ENCODE measurements around the gene KIAA0513.
A peak's percentile ranks its signal among the peaks of the same experiment; 100 is the strongest.

KIAA0513 gene

DNA sequence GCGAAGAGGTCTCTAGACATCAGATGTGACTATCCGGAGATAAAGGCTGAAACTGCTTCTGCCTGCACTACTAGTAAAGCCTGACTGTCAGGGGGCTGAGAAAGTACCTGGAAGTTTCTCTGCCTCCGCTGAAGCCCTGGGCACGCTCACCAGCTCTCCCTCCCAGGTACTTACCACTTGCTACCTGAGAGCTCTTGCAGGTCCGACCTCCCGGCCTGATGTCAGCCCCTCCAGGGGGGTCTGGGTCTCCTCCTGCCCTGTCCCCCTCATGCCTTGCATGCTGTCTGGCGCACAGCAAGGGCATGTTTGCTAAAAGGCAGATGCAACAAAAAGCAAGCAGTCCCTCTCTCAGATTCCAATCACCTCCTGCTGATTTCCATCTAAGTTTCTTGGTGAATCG, 33.7 kb upstream of the KIAA0513 start:
- no peak overlapping the region for H3K4me3 ChIP-seq (ENCODE audit: low read depth, low read length)
- H3K9me3 ChIP-seq (ENCODE audit: control insufficient read depth, insufficient read depth, low read length) = no peaks in the 10 kb centered on the region
- no peak overlapping the region for H3K9ac ChIP-seq (ENCODE audit: low read depth, low read length)
- peaks cover 49% of the 10 kb centered on the region for H3K36me3 ChIP-seq (ENCODE audit: control insufficient read depth, insufficient read depth, low read length)
- H3K27ac ChIP-seq (ENCODE audit: low read depth, low read length) = peak overlapping the region; percentile 40
- no peaks in the 10 kb centered on the region for H3K27me3 ChIP-seq (ENCODE audit: control insufficient read depth, insufficient read depth, low read length)
- no peaks in the 10 kb centered on the region for H3K4me1 ChIP-seq (ENCODE audit: control insufficient read depth, insufficient read depth, low read length)

DNA sequence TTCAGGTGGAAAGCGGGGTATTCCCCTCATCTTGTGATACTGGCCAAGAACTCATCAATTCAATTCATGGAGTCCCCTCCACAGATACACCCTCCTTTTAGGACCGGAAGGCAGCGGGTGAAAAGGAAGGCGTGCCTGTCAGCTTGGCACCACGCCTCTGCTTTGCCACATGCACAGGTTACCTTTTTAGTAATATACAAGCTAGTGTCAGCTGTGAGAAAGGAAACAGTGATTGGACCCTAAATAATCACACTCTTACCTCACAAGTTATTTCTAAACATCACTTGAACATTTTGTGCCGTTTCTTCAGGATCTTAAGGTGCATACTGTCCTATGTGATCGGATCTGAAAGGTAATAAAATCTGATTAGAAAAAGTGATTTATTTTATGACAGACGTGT, 31.9 kb upstream of the KIAA0513 start:
- Histone ChIP-seq H3K36me3 (ENCODE audit: control insufficient read depth, insufficient read depth, low read length) (peaks cover 35% of the 10 kb centered on the region), H3K9me3 (ENCODE audit: control insufficient read depth, insufficient read depth, low read length) (no peaks in the 10 kb centered on the region), H3K9ac (ENCODE audit: low read depth, low read length) (no peak overlapping the region), H3K27ac (ENCODE audit: low read depth, low read length) (no peak overlapping the region), H3K4me1 (ENCODE audit: control insufficient read depth, insufficient read depth, low read length) (no peaks in the 10 kb centered on the region), H3K4me3 (ENCODE audit: low read depth, low read length) (no peak overlapping the region), H3K27me3 (ENCODE audit: control insufficient read depth, insufficient read depth, low read length) (no peaks in the 10 kb centered on the region)

GRCh38 chr16:84996365-84996764, 31.2 kb upstream of the KIAA0513 start:
- no peaks in the 10 kb centered on the region for H3K9me3 ChIP-seq (ENCODE audit: control insufficient read depth, insufficient read depth, low read length)
- H3K4me1 ChIP-seq (ENCODE audit: control insufficient read depth, insufficient read depth, low read length) = no peaks in the 10 kb centered on the region
- no peak overlapping the region for H3K9ac ChIP-seq (ENCODE audit: low read depth, low read length)
- H3K27ac ChIP-seq (ENCODE audit: low read depth, low read length) = no peak overlapping the region
- no peaks in the 10 kb centered on the region for H3K27me3 ChIP-seq (ENCODE audit: control insufficient read depth, insufficient read depth, low read length)
- peaks cover 32% of the 10 kb centered on the region for H3K36me3 ChIP-seq (ENCODE audit: control insufficient read depth, insufficient read depth, low read length)
- H3K4me3 ChIP-seq (ENCODE audit: low read depth, low read length) = no peak overlapping the region

DNA sequence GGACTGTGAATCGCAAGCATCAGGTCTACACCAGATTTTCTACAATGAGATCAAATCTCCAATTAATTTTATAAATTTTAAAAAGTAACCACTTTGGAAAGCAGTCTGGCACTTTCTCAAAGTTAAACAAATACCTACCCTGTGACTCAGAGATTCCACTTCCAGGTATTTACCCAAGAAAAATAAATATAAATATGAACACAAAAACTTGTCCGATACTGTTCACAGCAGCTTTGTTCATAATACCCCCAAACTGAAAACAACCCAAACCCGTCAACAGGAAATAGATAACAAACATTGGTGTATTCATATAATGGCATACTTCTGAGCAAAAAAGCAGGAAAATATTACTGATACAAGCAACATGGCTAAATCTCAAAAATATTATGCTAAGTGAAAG, 28.4 kb upstream of the KIAA0513 start:
- no peak overlapping the region for H3K4me3 ChIP-seq (ENCODE audit: low read depth, low read length)
- no peaks in the 10 kb centered on the region for H3K9me3 ChIP-seq (ENCODE audit: control insufficient read depth, insufficient read depth, low read length)
- no peaks in the 10 kb centered on the region for H3K27me3 ChIP-seq (ENCODE audit: control insufficient read depth, insufficient read depth, low read length)
- no peak overlapping the region for H3K27ac ChIP-seq (ENCODE audit: low read depth, low read length)
- H3K4me1 ChIP-seq (ENCODE audit: control insufficient read depth, insufficient read depth, low read length) = peaks cover 12% of the 10 kb centered on the region
- no peak overlapping the region for H3K9ac ChIP-seq (ENCODE audit: low read depth, low read length)
- H3K36me3 ChIP-seq (ENCODE audit: control insufficient read depth, insufficient read depth, low read length) = peaks cover 15% of the 10 kb centered on the region

DNA sequence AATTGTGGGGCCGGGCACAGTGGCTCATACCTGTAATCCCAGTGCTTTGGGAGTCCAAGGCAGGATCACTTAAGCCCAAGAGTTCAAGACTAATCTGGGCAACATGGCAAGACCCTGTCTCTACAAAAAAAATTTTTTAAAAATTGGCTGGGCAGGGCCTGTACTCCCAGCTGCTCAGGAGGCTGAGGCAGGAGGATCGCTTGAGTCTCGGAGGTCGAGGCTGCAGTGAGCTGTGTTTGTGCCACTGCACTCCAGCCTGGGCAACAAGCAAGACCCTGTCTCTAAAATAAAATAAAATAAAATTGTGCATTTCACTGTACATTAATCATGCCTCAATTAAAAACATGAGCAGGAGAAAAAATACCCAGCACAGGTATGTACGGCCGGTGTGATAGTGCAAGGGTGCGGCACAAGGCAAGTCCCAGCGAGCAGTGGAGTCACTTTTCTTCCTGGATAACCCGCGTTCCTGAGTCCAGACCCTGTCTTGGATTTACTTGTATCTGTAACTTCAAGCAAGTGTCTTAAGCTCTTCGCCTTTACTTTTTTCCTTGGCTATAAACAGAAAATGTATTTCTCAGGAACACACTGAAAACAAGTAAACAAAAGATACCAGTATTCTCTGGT, 27.6 kb upstream of the KIAA0513 start:
- Histone ChIP-seq H3K27me3 (ENCODE audit: control insufficient read depth, insufficient read depth, low read length) (no peaks in the 10 kb centered on the region), H3K36me3 (ENCODE audit: control insufficient read depth, insufficient read depth, low read length) (peaks cover 8% of the 10 kb centered on the region), H3K4me3 (ENCODE audit: low read depth, low read length) (no peak overlapping the region), H3K9me3 (ENCODE audit: control insufficient read depth, insufficient read depth, low read length) (no peaks in the 10 kb centered on the region), H3K27ac (ENCODE audit: low read depth, low read length) (no peak overlapping the region), H3K9ac (ENCODE audit: low read depth, low read length) (no peak overlapping the region), H3K4me1 (ENCODE audit: control insufficient read depth, insufficient read depth, low read length) (peaks cover 18% of the 10 kb centered on the region)

DNA sequence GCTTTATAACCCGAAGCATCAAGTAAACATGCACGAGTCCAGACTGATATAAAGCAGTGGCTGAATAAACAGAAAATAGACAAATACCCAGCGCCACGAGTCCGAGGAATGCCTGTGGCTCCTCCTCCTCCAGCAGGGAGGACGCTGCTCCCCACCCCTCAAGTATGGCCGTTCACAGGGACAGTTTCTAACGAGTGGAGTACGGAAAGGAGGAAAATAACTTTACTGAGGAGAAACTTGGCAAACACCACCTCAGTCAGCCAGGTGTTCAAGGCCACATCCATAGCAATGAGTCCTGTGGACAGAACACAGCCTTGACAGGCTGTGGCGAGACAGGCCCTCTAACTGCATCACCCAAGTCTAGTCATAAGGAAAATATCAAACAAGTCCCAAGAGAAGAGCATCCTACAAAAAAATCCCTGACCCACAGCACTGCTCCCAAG, 25.5 kb upstream of the KIAA0513 start:
- Histone ChIP-seq H3K27me3 (ENCODE audit: control insufficient read depth, insufficient read depth, low read length) (no peaks in the 10 kb centered on the region), H3K9me3 (ENCODE audit: control insufficient read depth, insufficient read depth, low read length) (no peaks in the 10 kb centered on the region), H3K27ac (ENCODE audit: low read depth, low read length) (no peak overlapping the region), H3K4me3 (ENCODE audit: low read depth, low read length) (no peak overlapping the region), H3K9ac (ENCODE audit: low read depth, low read length) (no peak overlapping the region), H3K36me3 (ENCODE audit: control insufficient read depth, insufficient read depth, low read length) (no peaks in the 10 kb centered on the region), H3K4me1 (ENCODE audit: control insufficient read depth, insufficient read depth, low read length) (peaks cover 19% of the 10 kb centered on the region)

GRCh38 chr16:85002608-85003007, 25.0 kb upstream of the KIAA0513 start:
- H3K9me3 ChIP-seq (ENCODE audit: control insufficient read depth, insufficient read depth, low read length) = no peaks in the 10 kb centered on the region
- H3K27me3 ChIP-seq (ENCODE audit: control insufficient read depth, insufficient read depth, low read length) = no peaks in the 10 kb centered on the region
- no peaks in the 10 kb centered on the region for H3K36me3 ChIP-seq (ENCODE audit: control insufficient read depth, insufficient read depth, low read length)
- peak overlapping the region; percentile 11 for H3K27ac ChIP-seq (ENCODE audit: low read depth, low read length)
- peaks cover 19% of the 10 kb centered on the region for H3K4me1 ChIP-seq (ENCODE audit: control insufficient read depth, insufficient read depth, low read length)
- H3K9ac ChIP-seq (ENCODE audit: low read depth, low read length) = no peak overlapping the region
- H3K4me3 ChIP-seq (ENCODE audit: low read depth, low read length) = no peak overlapping the region

DNA sequence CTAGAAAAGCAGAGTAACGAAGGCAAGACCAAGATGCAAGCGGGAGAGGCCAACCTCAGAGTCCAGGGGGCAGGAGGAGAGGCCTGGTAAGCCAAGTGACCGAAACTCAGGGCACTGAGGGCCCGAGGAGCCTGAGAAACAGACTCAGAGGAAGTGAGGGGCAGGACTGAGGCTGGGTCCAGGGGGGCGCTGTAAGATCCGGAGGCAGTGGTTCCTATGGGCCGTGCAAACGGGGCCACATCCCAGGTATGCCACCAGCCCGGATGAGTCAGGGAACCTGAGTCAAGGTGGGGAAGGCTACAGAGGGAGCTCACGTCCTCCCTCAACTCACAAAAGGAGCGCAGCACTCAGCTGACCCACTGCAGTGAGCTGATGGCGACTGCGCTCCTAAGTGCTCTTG, 24.5 kb upstream of the KIAA0513 start:
- Histone ChIP-seq H3K36me3 (ENCODE audit: control insufficient read depth, insufficient read depth, low read length) (no peaks in the 10 kb centered on the region), H3K9me3 (ENCODE audit: control insufficient read depth, insufficient read depth, low read length) (no peaks in the 10 kb centered on the region), H3K27me3 (ENCODE audit: control insufficient read depth, insufficient read depth, low read length) (no peaks in the 10 kb centered on the region), H3K4me1 (ENCODE audit: control insufficient read depth, insufficient read depth, low read length) (peaks cover 19% of the 10 kb centered on the region), H3K9ac (ENCODE audit: low read depth, low read length) (no peak overlapping the region), H3K4me3 (ENCODE audit: low read depth, low read length) (no peak overlapping the region), H3K27ac (ENCODE audit: low read depth, low read length) (peak overlapping the region; percentile 11)

DNA sequence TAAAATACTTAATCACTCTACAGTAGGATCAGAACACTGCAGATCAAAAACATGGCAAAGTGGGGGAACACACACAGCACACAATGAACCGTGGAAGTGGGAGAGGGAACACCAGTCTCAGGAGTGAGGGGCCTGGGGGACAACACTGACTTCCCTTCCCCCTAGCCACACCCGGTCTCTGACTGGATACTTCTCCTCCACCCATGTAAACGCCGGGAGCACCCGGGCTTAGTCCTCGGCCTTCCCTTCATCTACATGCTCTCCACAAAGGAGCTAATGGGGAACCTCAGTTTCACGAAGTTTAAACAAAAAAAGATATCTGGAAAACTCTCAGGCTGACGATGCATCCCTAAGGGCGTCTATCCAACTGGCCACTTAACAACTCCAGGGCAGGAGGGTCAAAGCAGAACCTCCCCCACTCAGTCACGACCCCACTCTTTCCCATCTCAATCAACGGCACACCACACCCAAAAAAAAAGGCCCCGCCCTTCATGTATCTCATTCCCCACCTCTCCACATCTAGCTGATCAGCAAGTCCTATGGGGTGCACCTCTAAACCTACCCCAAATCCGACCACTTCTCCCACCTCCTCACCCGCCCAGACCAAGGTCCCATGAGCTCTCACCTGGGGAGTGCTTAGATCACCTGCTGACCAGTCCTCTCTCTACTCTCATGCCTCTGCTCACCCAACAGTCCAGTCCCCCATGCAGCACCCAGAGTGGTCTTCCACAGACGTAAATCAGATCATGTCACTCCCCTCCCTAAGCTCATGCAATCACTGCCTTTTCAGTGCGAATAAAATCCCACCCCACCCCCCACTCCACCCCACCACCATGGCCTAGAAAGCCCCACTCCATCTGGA, 23.6 kb upstream of the KIAA0513 start:
- Histone ChIP-seq H3K9ac (ENCODE audit: low read depth, low read length) (no peak overlapping the region), H3K36me3 (ENCODE audit: control insufficient read depth, insufficient read depth, low read length) (no peaks in the 10 kb centered on the region), H3K9me3 (ENCODE audit: control insufficient read depth, insufficient read depth, low read length) (no peaks in the 10 kb centered on the region), H3K4me1 (ENCODE audit: control insufficient read depth, insufficient read depth, low read length) (peaks cover 19% of the 10 kb centered on the region), H3K4me3 (ENCODE audit: low read depth, low read length) (no peak overlapping the region), H3K27me3 (ENCODE audit: control insufficient read depth, insufficient read depth, low read length) (no peaks in the 10 kb centered on the region), H3K27ac (ENCODE audit: low read depth, low read length) (no peak overlapping the region)

GRCh38 chr16:85004587-85005205, 22.9 kb upstream of the KIAA0513 start:
- Histone ChIP-seq H3K4me1 (ENCODE audit: control insufficient read depth, insufficient read depth, low read length) (peaks cover 19% of the 10 kb centered on the region), H3K27ac (ENCODE audit: low read depth, low read length) (no peak overlapping the region), H3K9ac (ENCODE audit: low read depth, low read length) (peak overlapping the region; percentile 5; the same call in 1 of the 2 replicates), H3K4me3 (ENCODE audit: low read depth, low read length) (no peak overlapping the region), H3K36me3 (ENCODE audit: control insufficient read depth, insufficient read depth, low read length) (no peaks in the 10 kb centered on the region), H3K27me3 (ENCODE audit: control insufficient read depth, insufficient read depth, low read length) (no peaks in the 10 kb centered on the region), H3K9me3 (ENCODE audit: control insufficient read depth, insufficient read depth, low read length) (no peaks in the 10 kb centered on the region)
